ENCODE measurements around the gene PDHX.

DNA sequence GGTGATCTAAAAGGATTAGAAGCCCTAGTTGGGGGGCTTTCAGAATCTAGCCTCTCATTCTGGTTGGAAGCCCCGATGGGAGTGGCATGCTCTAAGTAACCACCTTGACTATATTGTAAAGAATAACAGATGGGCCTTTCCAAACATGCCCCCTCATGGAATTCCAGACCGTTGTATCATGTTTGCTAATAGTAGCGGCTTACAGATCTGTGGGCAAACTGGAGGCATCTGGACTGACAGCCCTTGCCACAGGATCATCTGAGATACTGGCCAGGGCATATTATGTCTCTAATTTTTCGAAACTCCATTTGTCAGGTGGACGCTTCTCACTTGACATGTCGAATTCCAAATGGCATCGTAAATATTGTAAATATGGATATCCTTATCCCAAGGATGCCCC lies 10.8 kb upstream of the PDHX start:
- TF ChIP-seq POLR2A (IDR thresholded peaks at IDR 0.05; ENCODE audit: low read length) (no peak), GATA1 (IDR thresholded peaks at IDR 0.05; ENCODE audit: low read depth, low read length) (no peak)
